Adrenal gland (tissue), 5 donors: ENCODE measurements around the gene CDCA7L.

Experiments
- CTCF ChIP-seq, 6 experiments: fragments of 450-650 bp in 4 of 6; fragments of 200-600 bp in 2 of 6; sonication (generic) in 1 of 6; IDR thresholded peaks; 1 replicate in 5 of 6; 2 replicates in 1 of 6; pipeline versions ENCODE4 v1.5.1 to v1.8.0; 2016 to 2021; ENCODE audit warnings: antibody characterized with exemption in 6 of 6, mild to moderate bottlenecking in 2 of 6, moderate library complexity in 1 of 6
- POLR2A ChIP-seq, 2 donors: fragments of 450-650 bp; IDR thresholded peaks; one replicate each; pipeline ENCODE4 v1.6.1; 2017; ENCODE audit warnings: antibody characterized with exemption in 2 of 2, mild to moderate bottlenecking in 2 of 2, moderate library complexity in 1 of 2
- donor health status: DM: no; HTN: no; CAD: no.

- no peak for TF ChIP-seq POLR2A (IDR thresholded peaks at IDR 0.05)
- TF ChIP-seq CTCF (IDR thresholded peaks at IDR 0.05), result no peak
These were observed 58.3 kb downstream of the CDCA7L start for GRCh38 chr7:21887353-21887752.
